Measurements from ENCODE around the gene DSCAM. TPM values are rescaled to one million over a fixed set of nuclear protein-coding genes. Genes with fewer than 3 reads are reported as not detected.

Gene DSCAM
- total RNA-seq, 1 donor from 2014 or later, result not detected

- intact Hi-C loops (cut with DNase I), result no loop called here
- Histone ChIP-seq H3K36me3 (no peaks in the 10 kb centered on the region), H3K4me3 (no peak overlapping the region), H3K9me3 (no peaks in the 10 kb centered on the region), H3K4me1 (no peaks in the 10 kb centered on the region), H3K27ac (no peak overlapping the region), H3K27me3 (no peaks in the 10 kb centered on the region)
- TF ChIP-seq CTCF (IDR thresholded peaks at IDR 0.05) (no peak), POLR2A (IDR thresholded peaks at IDR 0.05) (no peak), POLR2AphosphoS5 (IDR thresholded peaks at IDR 0.05; ENCODE audit: insufficient read depth in 1 of 2, low read depth in 1 of 2) (no peak)
- DNase-seq (ENCODE audit: extremely low spot score in 2 of 2), result no peak
These were observed 695.3 kb downstream of the DSCAM start for GRCh38 chr21:40151611-40152010.

- no peak for DNase-seq (ENCODE audit: extremely low spot score in 2 of 2)
- TF ChIP-seq CTCF (IDR thresholded peaks at IDR 0.05) (no peak), POLR2A (IDR thresholded peaks at IDR 0.05) (no peak), POLR2AphosphoS5 (IDR thresholded peaks at IDR 0.05; ENCODE audit: insufficient read depth in 1 of 2, low read depth in 1 of 2) (no peak)
- Histone ChIP-seq H3K36me3 (no peaks in the 10 kb centered on the region), H3K27me3 (no peaks in the 10 kb centered on the region), H3K4me1 (no peaks in the 10 kb centered on the region), H3K9me3 (no peaks in the 10 kb centered on the region), H3K4me3 (no peak overlapping the region), H3K27ac (no peak overlapping the region)
- intact Hi-C loops (cut with DNase I), result loop anchor here (10.0 kb wide), 1 partner anchor 918 kb away; no protein-coding TSS in a partner anchor
These were observed 700.6 kb downstream of the DSCAM start for GRCh38 chr21:40146216-40146837.

GRCh38 chr21:40143822-40144525, 703.0 kb downstream of the DSCAM start:
- no peaks in the 10 kb centered on the region for H3K4me1 ChIP-seq
- no peak overlapping the region for H3K27ac ChIP-seq
- TF ChIP-seq POLR2AphosphoS5 (IDR thresholded peaks at IDR 0.05; ENCODE audit: insufficient read depth in 1 of 2, low read depth in 1 of 2), result peak in 1 of 2 donors; percentile 9
- TF ChIP-seq CTCF (IDR thresholded peaks at IDR 0.05), result peak; percentile 49 to 73 (median 63)
- TF ChIP-seq POLR2A (IDR thresholded peaks at IDR 0.05), result no peak
- no peak overlapping the region for H3K4me3 ChIP-seq
- DNase-seq (ENCODE audit: extremely low spot score in 2 of 2), result no peak
- intact Hi-C loops (cut with DNase I), result loop anchor here (10.0 kb wide), 1 partner anchor 921 kb away; no protein-coding TSS in a partner anchor
- H3K9me3 ChIP-seq, result no peaks in the 10 kb centered on the region
- H3K36me3 ChIP-seq, result no peaks in the 10 kb centered on the region
- H3K27me3 ChIP-seq, result no peaks in the 10 kb centered on the region

- Histone ChIP-seq H3K9me3 (no peaks in the 10 kb centered on the region), H3K27me3 (no peaks in the 10 kb centered on the region), H3K27ac (no peak overlapping the region), H3K4me3 (no peak overlapping the region), H3K36me3 (no peaks in the 10 kb centered on the region), H3K4me1 (no peaks in the 10 kb centered on the region)
- DNase-seq (ENCODE audit: extremely low spot score in 2 of 2), result no peak
- intact Hi-C loops (cut with DNase I), result loop anchor here (10.0 kb wide), 1 partner anchor 923 kb away; no protein-coding TSS in a partner anchor
- TF ChIP-seq POLR2AphosphoS5 (IDR thresholded peaks at IDR 0.05; ENCODE audit: insufficient read depth in 1 of 2, low read depth in 1 of 2), result no peak
- no peak for TF ChIP-seq POLR2A (IDR thresholded peaks at IDR 0.05)
- TF ChIP-seq CTCF (IDR thresholded peaks at IDR 0.05), result no peak
These were observed 705.3 kb downstream of the DSCAM start for GRCh38 chr21:40141621-40142020.

- intact Hi-C loops (cut with DNase I), result loop anchor here (10.0 kb wide), 1 partner anchor 924 kb away; no protein-coding TSS in a partner anchor
- TF ChIP-seq POLR2AphosphoS5 (IDR thresholded peaks at IDR 0.05; ENCODE audit: insufficient read depth in 1 of 2, low read depth in 1 of 2), result no peak
- no peak for TF ChIP-seq POLR2A (IDR thresholded peaks at IDR 0.05)
- TF ChIP-seq CTCF (IDR thresholded peaks at IDR 0.05), result no peak
- Histone ChIP-seq H3K27ac (no peak overlapping the region), H3K4me3 (no peak overlapping the region), H3K27me3 (no peaks in the 10 kb centered on the region), H3K9me3 (no peaks in the 10 kb centered on the region), H3K36me3 (no peaks in the 10 kb centered on the region), H3K4me1 (no peaks in the 10 kb centered on the region)
- DNase-seq (ENCODE audit: extremely low spot score in 2 of 2), result no peak
These were observed 706.3 kb downstream of the DSCAM start for GRCh38 chr21:40140675-40141074.

Measured in vagina (tissue), 2 donors.